H1 (cell line): ENCODE measurements around the gene SPINT2. TPM values are rescaled to one million over a fixed set of nuclear protein-coding genes. Genes with fewer than 3 reads are reported as not detected.

Source experiments
- CTCF ChIA-PET: fragments of 300-600 bp; sonication (Branson Sonifier 250); formaldehyde crosslinking; loops from one replicate; lab custom pipeline; 2021; ENCODE audit not compliant: partially characterized antibody; lab: Charles Lee
- POLR2A ChIA-PET: fragments of 300-600 bp; sonication (Branson Sonifier 250); formaldehyde crosslinking; loops from one replicate; lab custom pipeline; 2021; ENCODE audit warnings: inconsistent platforms; ENCODE audit not compliant: partially characterized antibody; lab: Charles Lee
- DNase-seq, 2 experiments: peaks; one replicate each; pipeline versions ENCODE4 v3.0.0 to v3.0.0-alpha.2; 2010 to 2022; ENCODE audit warnings: low spot score in 2 of 2, low read depth in 1 of 2, mixed read lengths in 1 of 2
- FAIRE-seq: peaks from 2 replicates; lab custom pipeline; 2011; peaks lifted over from hg19 to GRCh38; lab: Jason Lieb, UNC
- H2AFZ ChIP-seq: 2 replicates; pipeline ENCODE4 v1.8.1; 2012; ENCODE audit warnings: low read length, inconsistent platforms
- H2AK5ac ChIP-seq: 2 replicates; pipeline ENCODE4 v1.6.1; 2013; ENCODE audit warnings: low read depth, low read length
- H2BK120ac ChIP-seq: replicated peaks from 2 replicates; pipeline ENCODE3; 2013; ENCODE audit warnings: low read depth, low read length, inconsistent platforms
- H2BK12ac ChIP-seq: 2 replicates; pipeline ENCODE4 v1.6.1; 2013; ENCODE audit warnings: low read depth, low read length
- H2BK15ac ChIP-seq: 2 replicates; pipeline ENCODE4 v1.6.1; 2013; ENCODE audit warnings: low read length
- H2BK20ac ChIP-seq: 2 replicates; pipeline ENCODE4 v1.6.1; 2013; ENCODE audit warnings: low read length
- H2BK5ac ChIP-seq: 2 replicates; pipeline ENCODE4 v1.6.1; 2013; ENCODE audit warnings: low read depth, low read length
- H3K14ac ChIP-seq: 2 replicates; pipeline ENCODE4 v1.6.1; 2013; ENCODE audit warnings: inconsistent platforms; ENCODE audit not compliant: insufficient read length
- H3K18ac ChIP-seq: 2 replicates; pipeline ENCODE4 v1.6.1; 2013; ENCODE audit warnings: low read length; ENCODE audit errors: extremely low read depth
- H3K23ac ChIP-seq: 2 replicates; pipeline ENCODE4 v1.6.1; 2013; ENCODE audit warnings: inconsistent platforms; ENCODE audit not compliant: insufficient read length
- H3K23me2 ChIP-seq: 2 replicates; pipeline ENCODE4 v1.6.1; 2013; ENCODE audit warnings: low read depth, low read length
- H3K27ac ChIP-seq: 2 replicates; pipeline ENCODE4 v1.6.1; 2011; ENCODE audit warnings: low read depth, low read length, inconsistent platforms
- H3K27me3 ChIP-seq, 4 experiments: replicated peaks in 1 of 4; 1 replicate in 1 of 4; 2 replicates in 3 of 4; pipeline versions ENCODE4 v1.6.1 to v1.8.1; 2011 to 2013; ENCODE audit warnings: low read length in 3 of 4, mild to moderate bottlenecking in 3 of 4, inconsistent platforms in 2 of 4, mixed read lengths in 2 of 4, moderate library complexity in 1 of 4; ENCODE audit not compliant: control insufficient read depth in 3 of 4, insufficient read depth in 3 of 4; ENCODE audit errors: extremely low read depth in 1 of 4
- H3K36me3 ChIP-seq, 4 experiments: 2 replicates each; pipeline versions ENCODE4 v1.6.1 to v1.8.1; 2011 to 2013; ENCODE audit warnings: mild to moderate bottlenecking in 4 of 4, low read length in 3 of 4, moderate library complexity in 2 of 4, control low read depth in 1 of 4, inconsistent platforms in 1 of 4; ENCODE audit not compliant: insufficient read depth in 4 of 4, control insufficient read depth in 2 of 4
- H3K4ac ChIP-seq: replicated peaks from 2 replicates; pipeline ENCODE3; 2013; ENCODE audit warnings: low read length, low read depth, mixed read lengths, inconsistent platforms; ENCODE audit not compliant: insufficient read length
- H3K4me1 ChIP-seq, 4 experiments: replicated peaks in 1 of 4; 1 replicate in 1 of 4; 2 replicates in 3 of 4; pipeline versions ENCODE4 v1.6.1 to v1.8.1; 2011 to 2013; ENCODE audit warnings: low read length in 3 of 4, inconsistent platforms in 2 of 4, mixed read lengths in 1 of 4; ENCODE audit not compliant: insufficient read depth in 4 of 4, control insufficient read depth in 3 of 4
- H3K4me2 ChIP-seq, 2 experiments: 2 replicates each; pipeline versions ENCODE4 v1.6.1 to v1.8.1; 2011 to 2013; ENCODE audit warnings: low read depth in 2 of 2, low read length in 2 of 2, control low read depth in 1 of 2, inconsistent platforms in 1 of 2, mild to moderate bottlenecking in 1 of 2; ENCODE audit not compliant: insufficient read depth in 1 of 2
- H3K4me3 ChIP-seq, 4 experiments: fragments of 200-600, 300-600 bp in 1 of 4; sonication (generic), shearing (Covaris generic), sonication (Bioruptor Twin) in 1 of 4; 2 replicates each; pipeline versions ENCODE4 v1.5.1 to v1.8.1; 2011 to 2016; ENCODE audit warnings: low read length in 4 of 4, low read depth in 3 of 4, control low read depth in 2 of 4, inconsistent platforms in 2 of 4, mild to moderate bottlenecking in 2 of 4, mixed read lengths in 1 of 4, moderate library complexity in 1 of 4; ENCODE audit not compliant: insufficient read depth in 2 of 4; ENCODE audit errors: extremely low read depth in 1 of 4
- H3K56ac ChIP-seq: replicated peaks from 2 replicates; pipeline ENCODE3; 2013; ENCODE audit warnings: low read depth, mild to moderate bottlenecking, mixed read lengths, low read length, inconsistent platforms; ENCODE audit not compliant: insufficient read length
- H3K79me1 ChIP-seq: 2 replicates; pipeline ENCODE4 v1.6.1; 2013; ENCODE audit warnings: low read depth, low read length, control low read depth
- H3K79me2 ChIP-seq, 2 experiments: 2 replicates each; pipeline versions ENCODE4 v1.6.1 to v1.8.1; 2012 to 2013; ENCODE audit warnings: low read length in 2 of 2, mild to moderate bottlenecking in 2 of 2, inconsistent platforms in 1 of 2; ENCODE audit not compliant: insufficient read depth in 2 of 2, control insufficient read depth in 1 of 2
- H3K9ac ChIP-seq, 4 experiments: replicated peaks in 1 of 4; 1 replicate in 1 of 4; 2 replicates in 3 of 4; pipeline versions ENCODE4 v1.6.1 to v1.8.1; 2011 to 2013; ENCODE audit warnings: low read depth in 3 of 4, low read length in 3 of 4, control low read depth in 2 of 4, mild to moderate bottlenecking in 2 of 4, moderate library complexity in 2 of 4, inconsistent platforms in 1 of 4; ENCODE audit errors: extremely low read depth in 1 of 4
- H3K9me3 ChIP-seq, 2 experiments: 2 replicates each; pipeline versions ENCODE4 v1.6.1 to v1.8.1; 2012 to 2013; ENCODE audit warnings: mild to moderate bottlenecking in 2 of 2, moderate library complexity in 2 of 2, control low read depth in 1 of 2, inconsistent platforms in 1 of 2, low read depth in 1 of 2, low read length in 1 of 2, mixed read lengths in 1 of 2; ENCODE audit not compliant: insufficient read depth in 2 of 2
- H4K20me1 ChIP-seq, 2 experiments: replicated peaks in 1 of 2; 2 replicates each; pipeline versions ENCODE3 to v1.8.1; 2011 to 2013; ENCODE audit warnings: inconsistent platforms in 2 of 2, low read length in 2 of 2, mild to moderate bottlenecking in 1 of 2; ENCODE audit not compliant: insufficient read depth in 2 of 2, control insufficient read depth in 1 of 2
- H4K5ac ChIP-seq: 2 replicates; pipeline ENCODE4 v1.6.1; 2013; ENCODE audit warnings: low read length, low read depth, mixed read lengths, inconsistent platforms; ENCODE audit not compliant: insufficient read length
- H4K8ac ChIP-seq: 2 replicates; pipeline ENCODE4 v1.8.0; 2013; ENCODE audit warnings: mild to moderate bottlenecking, moderate library complexity, low read length, inconsistent platforms; ENCODE audit not compliant: insufficient read depth; ENCODE audit errors: extremely low read depth
- H4K91ac ChIP-seq: replicated peaks from 2 replicates; pipeline ENCODE3; 2013; ENCODE audit warnings: low read length, mixed read lengths, inconsistent platforms; ENCODE audit not compliant: insufficient read length
- ASH2L ChIP-seq: fragments of 200-600, 300-600 bp; sonication (generic); IDR thresholded peaks from one replicate; pipeline ENCODE4 v1.7.1; 2017; ENCODE audit warnings: low read length
- CBX5 ChIP-seq: fragments of 300-800, 300-1000 bp; sonication (generic); IDR thresholded peaks from 2 replicates; pipeline ENCODE4 v1.7.1; 2016; ENCODE audit warnings: antibody characterized with exemption, low read length, low read depth
- GTF2F1 ChIP-seq: IDR thresholded peaks from 2 replicates; pipeline ENCODE4 v1.6.1; 2012; ENCODE audit warnings: low read depth, low read length, improper control_type of control experiment, borderline replicate concordance
- PHF8 ChIP-seq: fragments of 200-600 bp; sonication (generic); conservative IDR thresholded peaks from 2 replicates; pipeline ENCODE4 v1.7.1; 2012; ENCODE audit warnings: low read depth, mild to moderate bottlenecking, inconsistent platforms, low read length, moderate library complexity
- TCF12 ChIP-seq: IDR thresholded peaks from 2 replicates; pipeline ENCODE4 v1.6.1; 2011; ENCODE audit warnings: low read depth, mild to moderate bottlenecking, low read length
- WGBS, 2 experiments: shearing (Covaris generic) in 1 of 2; methylation state at CpG; one replicate each; pipeline versions ENCODE4 v1.1.6 to v1.1.7; 2013 to 2015; ENCODE audit warnings: low lambda C conversion rate in 2 of 2, mixed read lengths in 2 of 2, inconsistent platforms in 1 of 2, low coverage in 1 of 2, missing lambda C conversion rate in 1 of 2; ENCODE audit not compliant: insufficient replicate concordance in 2 of 2, insufficient coverage in 1 of 2, insufficient read length in 1 of 2; ENCODE audit errors: extremely low coverage in 1 of 2, missing lambda C conversion rate in 1 of 2; 5-methylcytosine and 5-hydroxymethylcytosine counted together
- polyA plus RNA-seq, 7 experiments: library from polyadenylated mRNA; depleted of rRNA in 3 of 7; stranded (reverse) in 5 of 7; unstranded in 2 of 7; fragments of >200 nt in 5 of 7; fragments of 200-250 nt in 2 of 7; gene quantifications; 1 replicate in 5 of 7; 2 replicates in 1 of 7; 4 replicates in 1 of 7; pipeline versions ENCODE4 v1.2.1 to v1.2.3, GENCODE V29; 2011 to 2013; ENCODE audit warnings: missing spikeins in 2 of 7, mixed read lengths in 2 of 7
- total RNA-seq: library from RNA; stranded (reverse); fragmentation: NEBNext Ultra II Directional; extraction: Animal tissue kit (Norgen Biotek cat#: 25700); gene quantifications from 2 replicates; pipeline ENCODE4 v1.2.1, GENCODE V29; 2021
- TF ChIP-seq, protein P1 (sequence below): IDR thresholded peaks from 2 replicates; pipeline ENCODE4 v1.6.1; 2012; ENCODE audit warnings: low read length, inconsistent platforms

Gene SPINT2
- total and polyA plus RNA-seq, 2 of the 8 experiments (the other 6 are each of a cell fraction or from before 2014, with no cell fraction given): 294 to 296 TPM

GRCh38 chr19:38317104-38317612 lies 52.8 kb downstream of the SPINT2 start:
- ChIA-PET POLR2A (interaction anchor here (0.9 to 1.1 kb wide), 2 partner anchors 13 to 60 kb away, joined by 4 to 5 read pairs; partner anchors contain the start of gene C19orf33), CTCF (interaction anchor here (0.7 to 3.6 kb wide), 2 partner anchors 65 to 74 kb away, joined by 3 to 24 read pairs; no protein-coding TSS in a partner anchor)
- no peak overlapping the region for H4K91ac ChIP-seq
- no peak overlapping the region for H3K4ac ChIP-seq
- no peak overlapping the region for H2BK15ac ChIP-seq
- H3K79me1 ChIP-seq: peaks cover 3% of the 10 kb centered on the region
- H4K20me1 ChIP-seq: peaks cover 0 to 4% of the 10 kb centered on the region in 2 experiments
- FAIRE-seq (no peak), DNase-seq (no peak)
- H3K18ac ChIP-seq: no peak overlapping the region
- 93% methylated on average over 11 of the region's 11 CpGs; no CpG with 5 or more reads in 1 of the 2 experiments for WGBS, 2 experiments
- no peak overlapping the region for H4K8ac ChIP-seq
- H3K9ac ChIP-seq: no peak overlapping the region
- H3K27ac ChIP-seq: no peak overlapping the region
- no peaks in the 10 kb centered on the region for H3K9me3 ChIP-seq
- no peak overlapping the region for H2BK120ac ChIP-seq
- peaks cover 0 to 11% (median 3%) of the 10 kb centered on the region in 4 experiments; a peak in 5 of 7 replicates for H3K4me1 ChIP-seq
- H3K4me2 ChIP-seq: no peak overlapping the region; a peak in 1 of 4 replicates
- no peak overlapping the region for H2BK5ac ChIP-seq
- no peak overlapping the region for H3K14ac ChIP-seq
- no peak overlapping the region for H2AFZ ChIP-seq
- H2BK20ac ChIP-seq: 0 out of 2 replicates have a peak overlapping the region, but pooled peaks have one; percentile 1
- no peak overlapping the region for H3K23ac ChIP-seq
- H3K23me2 ChIP-seq: peaks cover 15% of the 10 kb centered on the region; the same call in 1 of the 2 replicates
- H3K27me3 ChIP-seq: peaks cover 0 to 33% (median 18%) of the 10 kb centered on the region in 4 experiments; a peak in 6 of 7 replicates
- H3K56ac ChIP-seq: no peak overlapping the region
- H4K5ac ChIP-seq: no peak overlapping the region
- no peaks in the 10 kb centered on the region for H3K36me3 ChIP-seq
- peaks cover 0 to 9% of the 10 kb centered on the region in 2 experiments; a peak in 2 of 4 replicates for H3K79me2 ChIP-seq
- H3K4me3 ChIP-seq: no peak overlapping the region
- H2AK5ac ChIP-seq: no peak overlapping the region
- 0 out of 2 replicates have a peak overlapping the region, but pooled peaks have one; percentile 63 for H2BK12ac ChIP-seq
- TF ChIP-seq PHF8 (no peak), CBX5 (no peak), GTF2F1 (no peak), TCF12 (no peak), ASH2L (no peak)
- TF ChIP-seq, protein P1, sequence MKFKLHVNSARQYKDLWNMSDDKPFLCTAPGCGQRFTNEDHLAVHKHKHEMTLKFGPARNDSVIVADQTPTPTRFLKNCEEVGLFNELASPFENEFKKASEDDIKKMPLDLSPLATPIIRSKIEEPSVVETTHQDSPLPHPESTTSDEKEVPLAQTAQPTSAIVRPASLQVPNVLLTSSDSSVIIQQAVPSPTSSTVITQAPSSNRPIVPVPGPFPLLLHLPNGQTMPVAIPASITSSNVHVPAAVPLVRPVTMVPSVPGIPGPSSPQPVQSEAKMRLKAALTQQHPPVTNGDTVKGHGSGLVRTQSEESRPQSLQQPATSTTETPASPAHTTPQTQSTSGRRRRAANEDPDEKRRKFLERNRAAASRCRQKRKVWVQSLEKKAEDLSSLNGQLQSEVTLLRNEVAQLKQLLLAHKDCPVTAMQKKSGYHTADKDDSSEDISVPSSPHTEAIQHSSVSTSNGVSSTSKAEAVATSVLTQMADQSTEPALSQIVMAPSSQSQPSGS: no peak
